ENCODE results near the gene ARHGAP6.

GRCh38 chrX:11579636-11580600 lies 85.8 kb downstream of the ARHGAP6 start:
- TF ChIP-seq, protein P1, sequence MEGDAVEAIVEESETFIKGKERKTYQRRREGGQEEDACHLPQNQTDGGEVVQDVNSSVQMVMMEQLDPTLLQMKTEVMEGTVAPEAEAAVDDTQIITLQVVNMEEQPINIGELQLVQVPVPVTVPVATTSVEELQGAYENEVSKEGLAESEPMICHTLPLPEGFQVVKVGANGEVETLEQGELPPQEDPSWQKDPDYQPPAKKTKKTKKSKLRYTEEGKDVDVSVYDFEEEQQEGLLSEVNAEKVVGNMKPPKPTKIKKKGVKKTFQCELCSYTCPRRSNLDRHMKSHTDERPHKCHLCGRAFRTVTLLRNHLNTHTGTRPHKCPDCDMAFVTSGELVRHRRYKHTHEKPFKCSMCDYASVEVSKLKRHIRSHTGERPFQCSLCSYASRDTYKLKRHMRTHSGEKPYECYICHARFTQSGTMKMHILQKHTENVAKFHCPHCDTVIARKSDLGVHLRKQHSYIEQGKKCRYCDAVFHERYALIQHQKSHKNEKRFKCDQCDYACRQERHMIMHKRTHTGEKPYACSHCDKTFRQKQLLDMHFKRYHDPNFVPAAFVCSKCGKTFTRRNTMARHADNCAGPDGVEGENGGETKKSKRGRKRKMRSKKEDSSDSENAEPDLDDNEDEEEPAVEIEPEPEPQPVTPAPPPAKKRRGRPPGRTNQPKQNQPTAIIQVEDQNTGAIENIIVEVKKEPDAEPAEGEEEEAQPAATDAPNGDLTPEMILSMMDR (IDR thresholded peaks at IDR 0.05) = no peak
- no peak for TF ChIP-seq POLR2A (IDR thresholded peaks at IDR 0.05)
